Limb (tissue), 2 donors: ENCODE measurements around the gene CLMN.
"Not testable (repeated sequence)": the region's sequence is repeated elsewhere in the genome, so short reads cannot be mapped to it uniquely, and the experiment has no call there.

Experiments
- DNase-seq, 2 donors: peaks; one replicate each; pipeline ENCODE4 v3.0.0-alpha.2; 2016; ENCODE audit errors: extremely low spot score in 2 of 2

The CLMN gene

GRCh38 chr14:95220663-95221231, 99.0 kb downstream of the CLMN start:
- no peak for DNase-seq

- no peak for DNase-seq
Observed at GRCh38 chr14:95218472-95219193, 101.1 kb downstream of the CLMN start.

- no peak for DNase-seq
Observed at GRCh38 chr14:95218006-95218405, 101.7 kb downstream of the CLMN start.

GRCh38 chr14:95217391-95217900, 102.3 kb downstream of the CLMN start:
- DNase-seq: no peak

GRCh38 chr14:95216008-95216407, 103.7 kb downstream of the CLMN start:
- no peak for DNase-seq

- DNase-seq: no peak
Observed at GRCh38 chr14:95215094-95215725, 104.5 kb downstream of the CLMN start.

- DNase-seq: no peak
Observed at GRCh38 chr14:95213774-95214173, 105.9 kb downstream of the CLMN start.

GRCh38 chr14:95211721-95212504, 107.8 kb downstream of the CLMN start:
- no peak for DNase-seq

- no peak for DNase-seq
Observed at GRCh38 chr14:95210699-95211098, 109.0 kb downstream of the CLMN start.

- no peak for DNase-seq
Observed at GRCh38 chr14:95208598-95208997, 111.1 kb downstream of the CLMN start.

- no peak for DNase-seq
Observed at GRCh38 chr14:95207475-95208233, 112.1 kb downstream of the CLMN start.

- no peak for DNase-seq
Observed at GRCh38 chr14:95206534-95206933, 113.2 kb downstream of the CLMN start.

GRCh38 chr14:95204705-95205104, 115.0 kb downstream of the CLMN start:
- no peak for DNase-seq

GRCh38 chr14:95201745-95202144, 118.0 kb downstream of the CLMN start:
- DNase-seq: not testable (repeated sequence)

- no peak for DNase-seq
Observed at GRCh38 chr14:95200404-95200803, 119.3 kb downstream of the CLMN start.

- no peak for DNase-seq
Observed at GRCh38 chr14:95199298-95199983, 120.3 kb downstream of the CLMN start.

GRCh38 chr14:95198320-95198719, 121.4 kb downstream of the CLMN start:
- DNase-seq: no peak

GRCh38 chr14:95197551-95197950, 122.2 kb downstream of the CLMN start:
- no peak for DNase-seq

- DNase-seq: no peak
Observed at GRCh38 chr14:95196826-95197545, 122.7 kb downstream of the CLMN start.

GRCh38 chr14:95196268-95196667, 123.4 kb downstream of the CLMN start:
- no peak for DNase-seq
